ENCODE data around the gene TAGLN3.
A peak's percentile ranks its signal among the peaks of the same experiment; 100 is the strongest.
"Not testable (repeated sequence)": the region's sequence is repeated elsewhere in the genome, so short reads cannot be mapped to it uniquely, and the experiment has no call there.

Gene TAGLN3

GRCh38 chr3:112010636-112011035 is 11.9 kb downstream of the TAGLN3 start:
- no peak for DNase-seq (ENCODE audit: low read depth)

GRCh38 chr3:112011376-112011940 is 12.7 kb downstream of the TAGLN3 start:
- DNase-seq (ENCODE audit: low read depth) = no peak

DNA sequence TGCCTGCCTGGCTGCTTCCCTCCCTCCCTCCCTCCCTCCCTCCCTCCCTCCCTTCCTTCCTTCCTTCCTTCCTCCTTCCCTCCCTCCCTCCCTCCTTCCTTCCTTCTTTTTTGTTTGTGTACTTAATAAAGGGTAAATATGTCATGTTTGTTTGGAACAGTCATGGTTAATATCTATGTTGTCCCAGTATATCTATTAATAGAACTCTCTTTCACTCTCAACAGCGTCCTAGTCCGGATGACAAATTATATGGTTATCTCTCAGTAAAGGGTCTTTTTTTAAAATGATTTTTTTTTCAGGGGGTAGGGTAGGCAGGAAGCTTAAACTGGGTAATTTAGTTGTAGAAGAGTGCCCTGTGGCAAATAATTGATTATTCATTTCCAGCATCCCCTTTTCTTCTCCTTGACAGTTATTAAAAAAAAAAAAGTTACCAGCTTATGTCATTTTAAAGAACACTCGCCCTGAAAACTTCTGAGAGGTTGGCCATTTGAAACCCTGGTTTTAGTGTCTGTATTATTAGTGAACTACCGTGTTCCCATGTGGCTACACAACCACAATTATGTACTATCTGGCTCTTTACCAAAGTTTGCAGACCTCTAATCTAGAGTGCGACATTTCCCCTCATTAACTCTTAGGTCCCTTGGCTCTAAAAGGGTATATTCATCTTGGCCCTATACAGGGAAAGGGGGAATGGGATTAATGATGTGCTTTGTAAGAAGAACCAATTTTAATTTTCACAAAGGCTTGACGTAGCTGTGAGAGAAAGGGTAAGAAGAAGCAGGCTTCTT is 13.7 kb downstream of the TAGLN3 start:
- no peak for DNase-seq (ENCODE audit: low read depth)

DNA sequence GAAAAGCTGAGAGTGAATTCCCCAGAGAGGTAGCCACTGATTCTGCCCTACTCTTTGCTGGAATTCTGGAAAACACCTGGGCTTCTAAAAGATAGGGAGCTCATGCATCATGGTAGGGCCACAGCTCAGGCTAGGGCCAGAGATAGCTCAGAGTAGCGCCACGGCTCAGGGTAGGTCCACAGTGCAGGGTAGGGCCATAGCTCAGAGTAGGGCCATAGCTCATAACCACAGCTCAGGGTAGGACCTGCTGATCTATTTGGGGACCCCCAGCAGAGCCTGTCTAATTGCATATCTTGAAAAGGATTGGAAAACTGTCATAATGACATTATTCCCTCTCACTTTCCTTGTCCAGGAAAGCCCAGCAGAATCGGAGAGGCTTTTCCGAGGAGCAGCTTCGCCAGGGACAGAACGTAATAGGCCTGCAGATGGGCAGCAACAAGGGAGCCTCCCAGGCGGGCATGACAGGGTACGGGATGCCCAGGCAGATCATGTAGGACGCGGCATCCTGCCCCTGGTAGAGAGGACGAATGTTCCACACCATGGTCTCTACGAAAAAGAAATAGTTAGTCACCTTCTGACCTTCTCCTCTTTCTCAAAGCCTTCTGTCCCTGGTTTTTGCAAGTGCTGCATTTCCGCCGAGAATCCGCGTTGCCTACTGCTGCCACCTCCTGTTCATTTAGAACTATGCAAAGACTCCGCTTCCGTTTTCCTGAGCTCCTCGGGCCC is 14.5 kb downstream of the TAGLN3 start:
- DNase-seq (ENCODE audit: low read depth) = peak; percentile 49

GRCh38 chr3:112013784-112014143 is 15.0 kb downstream of the TAGLN3 start:
- no peak for DNase-seq (ENCODE audit: low read depth)

DNA sequence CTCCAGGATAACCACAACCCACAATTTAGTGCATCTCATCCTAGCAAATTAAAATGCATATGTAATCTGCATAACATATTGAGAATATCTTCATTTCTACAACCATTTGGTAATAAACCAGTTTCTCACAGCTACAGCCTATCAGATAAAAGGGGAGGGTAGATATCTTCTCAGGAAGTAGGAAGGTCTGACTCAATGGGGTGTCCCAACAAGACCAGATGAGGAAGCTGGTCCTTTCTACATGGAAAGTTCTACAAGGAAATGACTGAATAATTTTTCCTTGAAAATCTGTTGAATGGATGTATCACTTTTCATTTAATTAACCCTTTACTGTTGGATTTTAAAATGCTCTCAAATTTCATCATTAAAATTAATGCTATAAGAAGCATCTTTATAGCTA is 18.4 kb downstream of the TAGLN3 start:
- DNase-seq (ENCODE audit: low read depth) = no peak

GRCh38 chr3:112018712-112019111 is 20.0 kb downstream of the TAGLN3 start:
- no peak for DNase-seq (ENCODE audit: low read depth)

DNA sequence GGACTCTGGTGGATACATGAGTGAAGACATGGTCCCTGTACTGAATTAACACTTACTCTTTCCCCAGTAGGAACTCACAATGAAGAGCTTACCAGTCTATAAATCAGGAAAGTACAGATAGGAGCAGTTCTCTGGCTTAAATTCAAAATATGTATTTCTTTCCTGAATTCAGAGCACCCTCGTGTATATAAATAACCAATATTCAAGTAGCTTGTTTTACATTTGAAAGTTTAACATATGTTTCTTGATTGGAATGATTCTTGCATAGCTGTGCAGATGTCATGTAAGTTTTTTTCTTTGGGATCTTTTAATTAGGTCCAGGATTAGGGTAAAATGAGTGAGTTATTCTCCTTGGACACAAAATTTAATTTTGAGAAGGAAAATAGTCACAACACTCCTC is 21.0 kb downstream of the TAGLN3 start:
- no peak for DNase-seq (ENCODE audit: low read depth)

DNA sequence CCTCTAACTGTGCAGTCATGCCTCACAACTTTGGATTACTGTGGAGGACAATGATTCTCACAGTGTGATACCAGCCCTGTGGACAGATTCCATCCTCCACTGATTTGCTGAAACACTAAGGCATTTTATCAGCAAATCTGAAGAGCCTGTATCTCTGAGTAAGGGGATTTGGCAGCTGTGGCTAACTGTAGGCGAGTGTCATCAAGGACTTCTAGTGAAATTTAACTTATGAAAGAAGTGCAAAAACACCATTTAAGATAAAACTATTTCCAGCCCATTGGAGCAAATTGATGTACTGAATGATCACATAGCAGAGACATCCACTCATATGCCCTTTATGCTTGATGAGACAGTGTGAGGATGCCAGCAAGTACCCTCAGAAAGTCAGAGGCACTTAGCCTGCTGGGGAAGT is 22.0 kb downstream of the TAGLN3 start:
- no peak for DNase-seq (ENCODE audit: low read depth)

DNA sequence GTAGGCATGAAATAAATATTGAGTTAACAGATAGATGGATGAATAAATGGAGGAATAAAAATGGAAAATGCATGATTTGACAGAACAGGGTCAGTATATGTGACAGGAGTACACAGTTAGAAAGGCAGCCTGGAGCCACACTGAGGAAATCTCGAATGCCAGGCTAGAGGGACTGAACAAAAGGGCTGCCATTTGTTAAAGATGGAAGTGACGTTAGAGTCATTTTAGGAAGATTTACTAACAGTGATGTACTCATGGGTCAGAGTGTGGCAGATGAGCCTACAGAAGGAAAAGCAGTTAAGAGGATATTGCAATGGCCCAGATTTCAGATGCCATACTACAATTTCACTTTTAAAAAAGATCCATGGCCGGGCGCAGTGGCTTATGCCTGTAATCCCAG is 28.4 kb downstream of the TAGLN3 start:
- DNase-seq (ENCODE audit: low read depth) = no peak

- DNase-seq (ENCODE audit: low read depth) = no peak
Observed at GRCh38 chr3:112027826-112028225, 29.1 kb downstream of the TAGLN3 start.

GRCh38 chr3:112030901-112031300 is 32.2 kb downstream of the TAGLN3 start:
- DNase-seq (ENCODE audit: low read depth) = peak; percentile 9

DNA sequence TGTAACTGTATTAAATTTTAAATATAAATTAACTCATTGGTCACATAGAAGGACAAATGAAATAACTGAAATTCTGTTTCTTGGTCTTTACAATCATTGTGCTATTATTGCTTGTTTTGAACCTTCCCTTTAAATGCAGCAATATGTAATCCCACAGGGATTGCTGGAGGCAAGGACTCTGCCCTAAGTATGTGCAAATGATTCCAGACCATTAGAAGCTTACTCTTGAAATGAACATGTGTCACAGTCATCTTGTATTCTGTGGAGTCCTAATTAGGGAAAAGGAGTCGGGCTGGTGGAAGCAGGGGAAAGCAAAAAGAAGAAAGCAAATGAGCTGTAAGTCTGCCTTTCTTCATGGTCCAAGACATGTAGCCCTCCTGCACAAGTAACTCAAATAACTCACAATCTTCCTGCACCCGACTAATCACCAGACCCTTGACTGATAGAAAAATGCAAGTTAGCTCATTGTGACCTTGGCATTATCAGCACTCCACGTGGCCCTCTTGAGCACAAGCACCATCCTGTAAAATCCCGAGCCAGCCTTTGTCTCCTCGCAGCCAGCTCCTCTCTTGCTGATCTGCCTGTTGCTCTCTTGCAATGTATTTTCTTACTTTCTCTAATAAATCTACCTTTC is 33.5 kb downstream of the TAGLN3 start:
- no peak for DNase-seq (ENCODE audit: low read depth)

DNA sequence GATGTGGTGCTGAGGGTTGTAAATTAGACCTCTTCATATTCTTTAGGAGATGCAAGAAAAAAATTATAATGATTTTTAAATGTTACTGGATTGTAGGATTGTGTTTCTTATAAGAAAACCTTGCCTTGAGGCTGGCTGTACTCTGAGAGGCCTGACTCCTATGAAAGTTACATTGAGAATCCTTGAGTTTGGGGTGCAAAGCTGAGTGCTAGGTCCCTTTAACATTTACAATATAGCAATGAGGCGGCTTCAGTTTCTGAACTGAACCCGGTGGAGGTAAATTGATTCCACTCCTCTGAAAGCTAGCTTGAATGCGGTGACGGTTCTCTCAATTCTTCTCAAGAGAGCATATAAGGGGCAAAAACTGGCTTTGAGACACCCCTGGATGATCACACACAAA is 35.7 kb downstream of the TAGLN3 start, which contains the start of gene TMPRSS7:
TSS of gene TMPRSS7 (plus strand) at position 301 of the 400 bp plus-strand sequence. CDS start 110 bp downstream, outside the sequence.
- no peak for DNase-seq (ENCODE audit: low read depth)

DNA sequence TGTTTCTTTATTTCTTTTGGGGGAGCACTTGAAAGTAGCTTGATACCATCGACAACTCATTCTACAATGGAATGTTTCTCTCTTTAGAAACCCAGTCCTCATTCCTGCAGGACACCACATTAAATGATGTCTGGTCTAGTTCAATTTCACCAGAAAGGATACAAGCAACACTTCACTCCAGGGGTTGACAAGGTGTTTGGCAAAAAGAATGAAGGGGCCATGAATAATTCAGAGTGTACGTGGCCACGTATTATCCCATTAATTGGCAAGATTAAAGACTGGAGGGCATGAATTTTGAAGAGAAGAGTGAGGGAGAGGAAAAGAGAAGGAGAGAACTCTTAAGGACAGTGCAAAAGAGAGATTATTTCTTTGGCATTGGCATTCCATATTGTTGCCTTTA is 36.5 kb downstream of the TAGLN3 start:
- DNase-seq (ENCODE audit: low read depth) = no peak

DNA sequence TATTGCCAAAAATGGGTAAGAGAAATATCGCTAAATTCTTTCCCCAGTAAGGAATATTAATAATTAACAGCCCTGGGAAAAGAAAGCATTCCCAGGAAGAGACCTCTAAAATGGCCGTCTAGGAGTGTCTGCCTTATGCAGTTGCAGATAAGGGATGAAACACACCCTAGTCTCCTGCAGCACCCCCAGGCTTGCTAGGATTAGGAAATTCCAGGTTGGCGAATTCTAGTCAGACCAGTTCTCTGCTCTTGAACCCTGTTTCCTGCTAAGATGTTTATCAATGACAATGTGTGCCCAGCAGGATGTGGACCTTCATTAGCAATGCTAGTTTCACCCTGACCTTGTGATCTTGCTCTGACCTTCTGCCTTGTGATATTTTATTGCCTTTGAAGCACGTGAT is 38.5 kb downstream of the TAGLN3 start:
- DNase-seq (ENCODE audit: low read depth) = not testable (repeated sequence)

DNA sequence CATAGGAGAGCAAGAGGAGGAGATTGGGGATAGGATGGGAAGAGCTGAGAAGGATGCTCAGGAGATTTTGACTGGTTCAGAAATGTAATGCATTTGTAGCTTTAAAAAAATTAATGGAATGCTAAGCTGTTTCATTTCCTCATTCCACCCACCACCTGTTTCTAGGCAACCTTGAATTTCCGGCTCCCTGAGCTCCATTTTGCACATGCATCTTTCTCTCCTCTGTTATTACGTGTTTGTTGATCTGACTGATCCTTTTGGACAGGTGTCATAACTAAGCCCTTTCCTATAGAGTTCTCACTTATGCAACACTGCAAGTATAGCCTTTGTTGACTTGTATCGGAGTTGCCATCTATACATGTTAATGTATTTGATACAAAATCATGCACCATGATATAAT is 40.1 kb downstream of the TAGLN3 start:
- no peak for DNase-seq (ENCODE audit: low read depth)

DNA sequence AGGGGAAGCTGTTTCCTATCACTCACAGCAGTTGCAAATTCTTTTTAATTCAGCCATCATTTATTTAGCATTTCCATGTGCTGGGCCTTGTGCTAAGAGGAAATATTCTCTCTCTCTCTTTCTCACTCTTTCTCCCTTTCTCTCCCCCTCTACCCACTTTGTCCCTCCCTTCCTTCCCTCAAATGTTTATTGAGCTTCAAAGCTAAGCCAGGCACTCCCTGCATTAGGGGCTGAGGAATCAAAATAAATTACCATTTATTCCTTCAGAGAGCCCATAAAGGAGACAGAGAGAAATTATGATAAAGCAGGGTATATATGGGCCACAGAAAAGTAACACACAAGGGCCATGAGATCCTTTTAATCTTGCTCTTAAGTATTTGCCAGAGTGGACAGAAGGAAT is 42.6 kb downstream of the TAGLN3 start:
- DNase-seq (ENCODE audit: low read depth) = no peak

- no peak for DNase-seq (ENCODE audit: low read depth)
Observed at GRCh38 chr3:112042842-112043280, 44.1 kb downstream of the TAGLN3 start.

DNA sequence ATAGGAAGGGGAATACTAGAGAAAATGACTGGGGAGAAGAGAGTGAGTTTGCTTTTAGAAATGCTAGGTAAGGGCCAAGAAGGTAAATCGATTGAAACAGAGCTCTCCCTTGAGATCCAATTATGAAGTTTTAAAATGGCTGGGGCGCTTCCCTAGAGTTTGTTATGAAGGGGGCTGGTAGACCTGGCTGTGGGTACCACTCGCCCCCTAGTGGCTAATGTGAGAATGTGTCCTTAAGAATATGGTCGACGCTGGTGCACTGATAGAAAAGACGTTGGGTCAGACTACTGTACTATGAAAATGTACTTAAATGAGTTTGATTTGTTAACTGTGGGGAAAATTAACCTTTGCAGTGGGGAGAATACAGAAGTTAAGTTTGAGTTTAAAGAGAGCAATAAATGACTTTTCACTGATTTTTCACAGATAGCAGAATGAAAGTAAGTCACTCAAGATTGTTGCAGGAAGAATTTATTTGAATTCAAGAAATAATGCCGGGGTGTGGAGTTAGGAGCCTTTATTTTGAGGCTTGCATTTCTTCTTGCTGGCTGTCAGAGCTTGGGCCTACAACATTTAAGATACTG is 45.0 kb downstream of the TAGLN3 start:
- DNase-seq (ENCODE audit: low read depth) = peak; percentile 40

- no peak for DNase-seq (ENCODE audit: low read depth)
Observed at GRCh38 chr3:112046599-112046998, 47.9 kb downstream of the TAGLN3 start.

- no peak for DNase-seq (ENCODE audit: low read depth)
Observed at GRCh38 chr3:112047264-112047663, 48.5 kb downstream of the TAGLN3 start.
